IPS DF 4.7 (cell line): ENCODE measurements around the gene FBXO46.
"Not testable (repeated sequence)": the region's sequence is repeated elsewhere in the genome, so short reads cannot be mapped to it uniquely, and the experiment has no call there.

Experiments
- DNase-seq: peaks from one replicate; pipeline ENCODE4 v3.0.0-alpha.2; 2013; ENCODE audit warnings: low spot score; ENCODE audit errors: extremely low read depth

FBXO46 gene

DNA sequence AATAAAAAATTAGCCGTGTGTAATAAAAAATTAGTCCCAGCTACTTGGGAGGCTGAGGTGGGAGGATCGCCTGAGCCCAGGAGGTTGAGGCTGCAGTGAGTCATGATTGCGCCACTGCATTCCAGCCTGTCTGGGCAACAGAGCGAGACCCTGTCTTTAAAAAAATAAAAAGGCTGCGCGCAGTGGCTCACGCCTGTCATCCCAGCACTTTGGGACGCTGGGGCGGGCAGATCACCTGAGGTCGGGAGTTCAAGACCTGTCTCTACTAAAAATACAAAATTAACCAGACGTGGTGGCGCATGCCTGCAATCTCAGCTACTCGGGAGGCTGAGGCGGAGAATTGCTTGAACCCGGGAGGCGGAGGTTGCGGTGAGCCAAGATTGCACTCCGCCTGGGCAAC is 2.0 kb downstream of the FBXO46 start:
- not testable (repeated sequence) for DNase-seq

- DNase-seq, result not testable (repeated sequence)
Measured at GRCh38 chr19:45720065-45720464, 10.6 kb downstream of the FBXO46 start.

DNA sequence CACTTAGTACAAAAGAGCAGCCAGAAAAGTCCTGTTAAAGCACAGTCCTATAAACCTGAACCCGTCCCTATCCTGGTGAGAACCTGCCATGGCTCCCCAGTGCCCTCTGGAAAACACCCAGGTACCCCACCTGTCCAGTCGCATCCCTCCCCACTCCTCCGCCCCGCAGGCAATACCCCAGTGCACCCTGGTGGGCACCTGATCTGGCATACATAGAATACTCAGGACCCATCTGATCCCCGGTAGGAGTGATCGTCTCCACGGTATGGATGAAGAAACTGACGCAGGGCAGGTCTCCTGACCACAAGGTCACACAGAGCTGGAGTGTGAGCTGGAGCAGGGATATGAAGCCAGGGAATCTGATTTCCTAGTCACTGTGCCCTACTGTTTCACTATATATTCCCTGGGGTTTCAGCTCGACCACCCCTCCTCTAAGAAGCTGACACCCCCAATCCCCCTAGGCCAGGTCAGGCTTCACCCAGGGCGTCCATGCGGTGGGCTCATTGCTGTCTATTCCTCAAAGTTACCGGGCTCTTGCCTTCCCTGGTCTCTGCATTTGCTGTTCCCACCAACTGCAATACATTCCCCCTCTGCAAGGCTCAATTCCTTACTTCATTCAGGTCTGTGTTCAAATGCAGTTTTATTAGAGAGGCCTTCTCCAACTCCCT is 12.6 kb downstream of the FBXO46 start:
- DNase-seq, result no peak

GRCh38 chr19:45717131-45717982 is 13.3 kb downstream of the FBXO46 start:
- peak; percentile 100 for DNase-seq

DNA sequence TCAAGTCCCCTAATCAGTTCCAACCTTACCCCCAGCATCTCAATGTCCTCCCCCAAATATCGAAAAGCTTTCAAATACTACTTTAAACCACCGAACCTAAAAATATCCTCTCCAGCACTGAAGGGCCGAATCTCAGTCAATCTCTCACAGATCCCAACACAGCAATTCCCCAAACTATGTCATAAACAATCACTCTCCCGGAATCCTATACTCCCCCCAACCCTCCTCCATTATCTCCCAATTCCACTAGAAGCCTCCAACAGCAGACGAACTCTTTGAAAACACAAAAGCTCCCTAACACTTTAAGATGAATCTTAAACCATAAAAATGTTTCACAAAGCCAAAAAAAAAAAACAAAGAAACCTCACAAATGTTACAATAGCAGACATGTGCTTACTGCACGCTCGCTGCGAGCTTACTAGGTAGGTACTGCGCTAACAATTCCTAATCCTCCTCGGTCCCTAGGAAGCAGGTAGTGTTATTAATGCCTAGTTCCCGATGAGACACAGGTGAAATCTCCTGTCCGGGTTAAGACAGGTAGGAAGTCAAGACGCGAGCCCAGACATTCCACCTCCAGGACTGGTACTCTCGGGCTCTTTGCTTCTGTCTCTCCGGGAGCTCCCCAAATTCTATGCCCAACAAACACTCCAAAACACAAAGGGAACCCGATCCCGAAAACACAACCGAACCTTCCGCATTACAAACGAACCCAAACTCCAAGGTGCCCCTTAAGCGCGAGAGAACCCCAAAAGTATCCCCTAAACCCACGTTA is 14.2 kb downstream of the FBXO46 start:
- DNase-seq, result no peak

- no peak for DNase-seq
Measured at GRCh38 chr19:45715139-45715538, 15.6 kb downstream of the FBXO46 start.

DNA sequence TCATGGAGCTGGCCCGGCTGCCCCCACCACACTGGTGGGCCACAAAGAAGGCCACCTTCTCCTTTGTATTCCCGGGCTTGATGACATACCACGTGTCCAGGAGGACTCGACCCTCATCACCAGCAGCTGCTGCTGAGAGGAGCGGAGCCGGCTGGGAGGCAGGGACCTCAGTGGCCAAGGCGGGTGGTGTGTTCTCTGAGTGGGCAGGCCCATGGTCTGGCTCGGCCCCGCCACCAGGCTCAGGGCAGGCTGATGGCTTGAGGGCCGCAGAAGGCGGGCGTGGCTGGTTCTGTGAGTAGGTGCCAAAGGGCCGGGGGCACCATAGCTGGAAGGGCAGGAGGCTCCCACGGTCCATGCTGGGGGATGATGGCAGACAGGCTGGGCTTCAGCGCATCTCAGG is 17.6 kb downstream of the FBXO46 start:
- DNase-seq, result no peak

DNA sequence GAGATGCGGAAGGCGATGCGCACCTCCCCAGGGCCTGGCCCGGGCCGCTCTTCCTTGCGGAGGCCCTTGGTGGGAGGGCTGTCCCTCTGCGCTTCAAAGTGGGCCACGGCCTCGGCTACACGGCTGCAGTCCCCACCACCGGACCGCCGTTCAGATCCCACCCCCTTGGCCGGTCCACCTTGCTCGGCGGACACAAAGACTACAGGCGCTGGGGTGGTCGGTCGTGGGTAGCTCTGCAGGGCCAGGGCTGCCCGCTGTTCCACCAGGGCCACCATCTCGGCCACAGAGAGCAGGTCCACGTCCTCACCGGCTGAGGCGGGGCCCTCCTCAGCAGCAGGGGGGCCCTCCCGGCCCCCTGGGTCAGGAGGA is 18.0 kb downstream of the FBXO46 start:
- no peak for DNase-seq

DNA sequence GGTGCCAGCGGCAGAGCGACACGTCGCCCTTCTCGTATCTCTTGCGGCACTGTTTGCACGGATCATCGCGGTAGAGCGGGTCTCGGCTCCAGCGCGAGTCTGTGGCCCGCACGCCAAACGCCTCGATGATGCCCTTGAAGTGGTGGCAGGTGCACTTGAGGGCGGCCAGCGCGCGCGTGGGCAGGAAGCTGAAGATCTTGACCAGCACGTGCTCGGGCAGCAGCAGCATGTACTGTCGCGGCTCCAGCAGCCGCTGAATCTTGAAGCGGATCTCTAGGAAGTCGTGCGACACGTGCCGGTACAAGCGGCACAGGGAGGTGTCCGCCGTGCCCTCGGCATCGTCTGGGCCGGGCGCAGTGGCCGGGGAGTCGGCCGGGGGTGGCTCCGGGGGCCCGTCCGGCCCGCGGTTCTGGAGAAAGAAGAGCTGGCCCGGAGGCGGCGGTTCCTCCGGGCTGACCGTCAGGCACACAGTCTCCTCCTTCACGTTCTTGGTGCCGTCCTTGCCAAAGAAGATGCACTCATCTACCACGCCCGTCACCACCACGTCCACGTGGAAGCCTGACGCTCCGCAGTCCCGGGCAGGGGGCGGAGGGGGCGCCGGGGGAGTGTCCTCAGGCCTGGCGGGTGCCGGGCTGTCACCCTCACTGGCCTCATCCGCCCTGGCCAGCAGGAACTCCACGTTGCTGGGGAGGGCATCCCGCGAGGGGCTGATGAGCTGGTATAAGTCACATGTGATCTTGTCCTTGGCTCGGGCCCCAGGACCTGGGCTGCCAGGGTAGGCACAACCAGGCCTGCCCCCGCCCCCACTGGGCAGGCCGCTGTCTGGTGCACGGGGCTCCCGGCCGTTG is 18.6 kb downstream of the FBXO46 start:
- DNase-seq, result no peak

GRCh38 chr19:45710356-45711130 is 20.2 kb downstream of the FBXO46 start:
- DNase-seq, result no peak

DNA sequence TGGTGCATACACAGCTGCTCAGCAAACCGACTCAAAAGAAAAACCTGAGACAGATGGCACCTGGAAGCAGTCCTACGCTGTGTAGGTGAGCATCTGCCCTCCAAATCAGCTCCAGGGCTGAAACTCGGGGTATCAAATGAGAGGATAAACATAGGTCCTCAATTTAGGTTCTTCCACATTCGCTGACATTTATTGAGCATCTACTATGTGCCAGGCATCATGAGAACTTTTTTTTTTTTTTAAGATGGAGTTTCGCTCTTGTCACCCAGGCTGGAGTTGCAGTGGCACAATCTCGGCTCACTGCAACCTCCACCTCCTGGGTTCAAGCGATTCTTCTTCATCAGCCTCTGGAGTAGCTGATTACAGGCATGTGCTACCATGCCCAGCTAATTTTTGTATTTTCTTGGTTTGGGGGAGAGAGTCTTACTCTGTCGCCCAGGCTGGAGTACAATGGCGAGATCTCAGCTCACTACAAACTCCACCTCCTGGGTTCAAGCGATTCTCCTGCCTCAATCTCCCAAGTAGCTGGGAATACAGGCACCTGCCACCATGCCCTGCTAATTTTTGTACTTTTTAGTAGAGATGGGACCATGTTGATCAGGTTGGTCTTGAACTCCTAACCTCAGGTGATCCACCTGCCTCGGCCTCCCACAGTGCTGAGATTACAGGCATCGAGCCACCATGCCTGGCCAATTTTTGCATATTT is 24.8 kb downstream of the FBXO46 start:
- DNase-seq, result no peak

GRCh38 chr19:45705115-45705514 is 25.6 kb downstream of the FBXO46 start:
- DNase-seq, result no peak

DNA sequence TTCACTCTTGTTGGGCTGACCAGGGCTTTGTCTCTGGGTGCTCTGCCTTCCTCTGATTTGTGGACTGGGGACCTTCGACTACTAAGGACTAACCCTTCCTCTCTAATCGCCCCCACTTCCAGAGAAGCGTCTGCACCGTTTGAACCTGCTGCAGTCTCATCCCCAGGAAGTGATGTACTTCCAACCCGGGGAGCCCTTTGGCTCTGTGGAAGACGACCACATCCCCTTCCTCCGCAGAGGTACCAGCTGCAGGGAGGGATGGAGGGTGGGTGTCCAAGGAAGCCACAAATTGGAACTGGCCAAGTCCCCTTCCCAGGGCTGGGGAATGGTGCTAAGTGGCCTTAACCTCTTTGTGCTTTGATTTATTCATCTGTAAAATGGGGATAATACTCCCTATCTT is 29.0 kb downstream of the FBXO46 start:
- DNase-seq, result no peak

DNA sequence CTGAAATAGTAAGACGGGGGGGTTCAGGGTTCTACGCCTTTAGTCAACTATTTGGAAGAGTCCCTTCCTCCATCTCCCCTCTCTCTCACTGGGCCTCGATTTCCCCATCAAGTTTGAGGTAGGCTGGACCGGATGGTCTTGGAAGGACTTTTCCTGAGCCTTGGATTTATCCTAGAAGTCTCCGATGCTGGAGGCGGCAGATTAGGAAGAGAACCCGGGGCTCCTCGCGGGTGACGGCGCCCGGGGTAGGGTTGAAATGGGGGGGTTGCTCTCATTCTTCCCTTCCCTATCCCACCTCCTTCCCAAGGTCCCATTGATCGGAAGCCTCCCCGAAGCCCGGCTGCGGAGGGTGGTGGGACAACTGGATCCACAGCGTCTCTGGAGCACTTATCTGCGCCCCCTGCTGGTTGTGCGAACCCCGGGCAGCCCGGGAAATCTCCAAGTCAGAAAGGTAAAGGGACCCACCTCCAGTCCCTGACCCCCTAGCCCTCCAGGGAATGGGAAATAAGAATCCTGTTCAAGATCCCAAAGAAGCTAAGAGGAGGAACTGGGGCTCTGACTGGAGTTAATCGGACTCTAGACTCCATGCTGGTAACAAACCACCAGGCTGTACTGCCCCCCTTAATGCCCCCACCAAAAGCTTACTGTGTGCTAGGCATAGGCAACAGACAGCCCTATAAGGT is 37.4 kb downstream of the FBXO46 start:
- DNase-seq, result no peak

GRCh38 chr19:45692187-45693105 is 38.2 kb downstream of the FBXO46 start, which contains the start of gene QPCTL:
QPCTL (plus strand) TSS chr19:45692666; CDS start chr19:45692704, 38 bp downstream.
- DNase-seq, result peak; percentile 99

- DNase-seq, result no peak
Measured at GRCh38 chr19:45691516-45692186, 39.0 kb downstream of the FBXO46 start, which contains the start of gene SNRPD2. SNRPD2 (minus strand) TSS chr19:45691953; CDS start chr19:45691888, 65 bp downstream.

GRCh38 chr19:45687599-45687998 is 43.1 kb downstream of the FBXO46 start:
- no peak for DNase-seq
